HG03460 (cell line): ENCODE results near the gene PDIA5.
"Not testable (repeated sequence)": the region's sequence is repeated elsewhere in the genome, so short reads cannot be mapped to it uniquely, and the experiment has no call there.

Source experiments
- ATAC-seq: cut with Tn5 transposase; IDR thresholded peaks from one replicate; pipeline ENCODE4 v1.9.1; 2021; ENCODE audit not compliant: unreplicated experiment

PDIA5 gene

GRCh38 chr3:123112232-123112631 is 45.4 kb downstream of the PDIA5 start:
- no peak for ATAC-seq

DNA sequence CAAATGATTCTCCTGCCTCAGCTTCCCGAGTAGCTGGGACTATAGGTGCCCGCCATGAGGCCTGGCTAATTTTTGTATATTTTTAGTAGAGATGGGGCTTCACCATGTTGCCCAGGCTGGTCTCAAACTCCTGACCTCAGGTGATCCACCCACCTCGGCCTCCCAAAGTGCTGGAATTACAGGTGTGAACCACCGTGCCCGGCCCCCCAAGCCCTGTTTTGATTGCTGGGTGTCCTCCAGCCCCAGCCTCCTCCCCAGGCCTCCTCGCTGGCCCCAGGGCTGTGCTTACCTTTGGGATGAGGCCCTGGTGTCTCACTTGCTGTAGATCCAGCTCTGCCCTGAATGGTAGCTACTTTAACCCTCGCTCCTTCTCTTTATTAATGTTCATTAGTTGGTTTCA is 45.8 kb downstream of the PDIA5 start:
- ATAC-seq: not testable (repeated sequence)

GRCh38 chr3:123113889-123114450 is 47.1 kb downstream of the PDIA5 start:
- ATAC-seq: no peak

GRCh38 chr3:123116116-123116515 is 49.3 kb downstream of the PDIA5 start:
- ATAC-seq: no peak

DNA sequence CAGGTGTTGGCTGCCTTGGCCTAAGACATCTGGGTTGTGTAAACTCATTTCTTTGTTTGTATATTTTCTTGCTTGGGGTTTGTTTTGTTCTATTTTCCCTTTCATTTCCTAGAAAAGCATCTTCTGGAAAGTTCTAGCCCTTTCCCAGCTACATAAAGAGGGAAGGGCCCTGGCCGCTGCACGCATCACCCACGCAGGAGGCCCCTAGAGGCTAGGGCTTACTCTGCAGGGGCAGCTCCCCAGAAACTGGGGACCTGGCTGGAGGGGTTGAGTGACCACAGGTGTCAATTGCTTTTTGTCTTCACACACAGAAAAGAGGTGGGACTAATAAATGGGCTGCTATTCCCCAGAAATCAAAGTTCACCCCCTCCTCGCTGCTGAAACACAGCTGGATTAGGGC is 52.6 kb downstream of the PDIA5 start:
- ATAC-seq: no peak

- no peak for ATAC-seq
Measured at GRCh38 chr3:123119802-123120201, 53.0 kb downstream of the PDIA5 start.

DNA sequence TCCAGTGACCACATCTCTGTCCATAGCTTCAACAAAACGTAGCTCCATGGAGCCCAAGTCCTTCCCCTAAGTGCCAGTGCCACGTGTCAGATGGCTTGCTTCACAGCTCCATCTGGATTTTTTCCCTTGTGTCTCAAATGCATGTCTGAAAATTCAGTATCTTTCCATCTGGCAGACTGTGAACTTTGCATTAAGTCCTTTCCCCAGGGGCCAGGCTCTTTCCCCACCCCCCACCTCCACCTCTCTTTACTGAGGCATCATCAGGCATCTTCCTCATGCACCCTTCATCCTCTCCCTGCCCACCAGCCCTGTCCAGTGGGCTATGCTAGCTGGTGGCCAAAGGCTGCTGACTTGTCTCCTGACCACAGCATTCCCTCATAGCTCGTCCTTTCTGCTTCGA is 53.7 kb downstream of the PDIA5 start:
- no peak for ATAC-seq

- no peak for ATAC-seq
Measured at GRCh38 chr3:123122057-123122456, 55.2 kb downstream of the PDIA5 start.

- no peak for ATAC-seq
Measured at GRCh38 chr3:123122525-123123315, 55.9 kb downstream of the PDIA5 start.

DNA sequence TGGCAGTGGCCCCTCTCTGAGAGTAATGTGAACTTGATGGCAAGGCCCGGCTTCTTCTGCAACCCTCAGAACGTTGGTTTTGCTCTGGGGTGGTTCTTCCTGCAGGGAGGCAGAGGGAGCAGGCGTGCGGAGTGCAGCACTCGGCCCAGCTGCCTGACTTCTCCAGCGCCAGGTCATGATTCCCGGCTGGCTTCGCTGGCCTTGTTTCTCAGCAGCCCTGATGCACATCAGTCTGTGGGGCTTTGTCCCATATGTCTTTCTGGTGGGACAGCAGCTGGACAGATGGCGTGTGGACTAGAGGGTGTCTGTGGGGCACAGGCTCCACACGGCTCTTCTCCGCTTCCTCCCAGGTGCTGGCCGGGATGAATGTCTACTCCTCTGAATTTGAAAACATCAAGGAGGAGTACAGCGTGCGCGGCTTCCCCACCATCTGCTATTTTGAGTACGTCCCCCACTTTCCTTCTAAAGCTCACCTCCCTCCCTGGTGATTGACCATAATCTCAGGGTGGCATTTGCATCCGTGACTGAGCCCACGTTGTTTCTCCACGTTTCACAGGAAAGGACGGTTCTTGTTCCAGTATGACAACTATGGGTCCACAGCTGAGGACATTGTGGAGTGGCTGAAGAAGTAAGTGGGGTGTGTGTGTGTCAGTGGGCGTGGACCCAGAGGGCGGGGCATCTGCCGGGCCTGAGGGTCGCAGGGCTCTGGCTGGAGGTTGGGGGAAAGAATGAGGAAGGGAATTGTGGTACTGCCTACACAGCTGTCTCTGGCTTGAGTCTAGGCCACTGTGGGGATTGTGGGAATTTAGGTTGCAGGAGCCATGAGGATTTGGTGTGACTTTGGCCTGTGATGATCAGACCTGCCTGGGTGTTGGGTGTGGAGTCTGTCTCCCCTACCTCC is 57.1 kb downstream of the PDIA5 start:
- ATAC-seq: no peak

- no peak for ATAC-seq
Measured at GRCh38 chr3:123124971-123125370, 58.1 kb downstream of the PDIA5 start.

- ATAC-seq: no peak
Measured at GRCh38 chr3:123126031-123126430, 59.2 kb downstream of the PDIA5 start.

DNA sequence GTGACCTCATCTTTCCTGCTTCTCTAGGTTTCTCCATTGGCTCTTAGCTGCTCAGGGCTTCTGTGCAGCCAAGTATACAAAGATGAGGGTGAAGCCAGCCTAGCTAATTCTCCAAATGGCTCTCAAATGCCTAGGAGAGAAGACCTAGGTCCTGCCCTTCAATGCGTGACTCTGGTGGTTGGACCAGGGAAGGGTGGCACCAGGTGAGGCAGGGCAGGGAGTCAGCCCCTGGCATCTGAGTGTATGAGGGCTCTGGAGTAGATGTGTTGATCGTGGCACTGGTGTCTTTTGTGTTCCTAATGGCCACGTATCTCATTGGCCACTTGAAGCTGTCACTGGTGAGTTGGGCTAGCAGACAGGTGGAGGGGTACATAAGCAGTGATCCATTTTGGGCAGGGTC is 59.8 kb downstream of the PDIA5 start:
- ATAC-seq: no peak

DNA sequence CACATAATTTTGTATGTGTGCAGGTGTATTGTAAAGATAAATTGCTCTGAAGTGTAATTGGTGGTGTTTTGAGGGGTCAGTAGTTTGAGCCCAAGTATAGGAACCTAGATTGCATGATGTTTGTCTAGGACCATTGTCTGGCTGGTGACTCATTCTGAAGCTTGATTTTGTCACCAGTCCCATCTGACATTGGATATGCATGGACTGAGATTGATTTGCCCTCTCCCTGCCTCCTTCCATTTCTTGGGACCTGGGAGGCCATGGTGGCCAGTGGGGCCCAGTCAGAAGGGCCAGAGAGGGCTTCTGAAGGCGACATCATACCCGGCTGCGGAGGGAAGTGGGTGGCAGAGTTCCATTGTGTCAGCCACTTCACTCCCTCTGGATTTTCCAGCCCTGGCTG is 62.3 kb downstream of the PDIA5 start:
- no peak for ATAC-seq

GRCh38 chr3:123129532-123129931 is 62.7 kb downstream of the PDIA5 start:
- ATAC-seq: no peak

DNA sequence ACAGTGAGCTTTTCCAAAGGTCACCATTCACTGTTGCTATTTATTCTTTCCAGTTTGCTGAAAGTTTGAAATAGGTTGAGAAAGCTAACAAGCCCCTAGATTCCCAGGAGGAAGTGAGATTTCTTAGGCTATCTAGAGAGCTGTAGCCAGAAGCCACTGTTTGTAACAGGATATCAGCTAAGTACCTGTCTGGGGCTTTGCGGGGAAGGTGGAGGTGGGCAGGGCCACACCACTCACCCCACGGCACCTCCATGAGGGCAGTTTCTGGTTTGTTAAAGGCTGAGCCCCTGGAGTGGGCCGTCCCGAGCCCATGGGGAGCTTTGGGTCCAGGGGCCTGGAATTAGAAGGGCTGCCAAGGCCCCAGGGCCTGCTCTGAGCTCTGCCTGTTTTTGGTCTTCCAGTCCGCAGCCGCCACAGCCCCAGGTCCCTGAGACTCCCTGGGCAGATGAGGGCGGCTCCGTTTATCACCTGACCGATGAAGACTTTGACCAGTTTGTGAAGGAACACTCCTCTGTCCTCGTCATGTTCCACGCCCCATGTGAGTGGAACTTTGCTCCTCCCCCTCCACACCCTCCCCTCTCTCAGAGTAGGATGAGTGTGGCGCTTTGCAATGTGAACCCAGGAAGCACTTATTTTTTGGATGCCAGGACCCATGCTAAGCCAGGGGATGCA is 63.4 kb downstream of the PDIA5 start:
- ATAC-seq: no peak

DNA sequence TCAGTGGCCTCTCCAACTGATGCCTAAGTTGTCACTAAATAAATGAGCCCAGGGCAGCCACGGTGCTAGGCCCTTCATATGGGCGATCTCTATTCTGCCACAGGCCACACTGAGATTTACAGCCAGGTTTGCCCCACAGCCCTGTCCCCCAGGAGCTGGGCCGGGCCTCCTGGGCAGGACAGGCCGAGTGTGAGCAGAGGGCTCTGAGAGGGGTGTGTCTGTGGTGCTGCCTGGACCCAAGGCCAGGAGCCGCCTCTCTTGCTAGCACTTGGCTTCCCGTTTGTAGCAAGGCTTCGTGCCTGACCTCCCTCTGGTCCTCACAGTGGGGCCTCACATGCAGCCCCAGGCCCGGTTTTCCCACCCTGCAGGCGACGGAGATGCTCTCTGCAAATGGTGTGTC is 67.8 kb downstream of the PDIA5 start:
- ATAC-seq: no peak

GRCh38 chr3:123137001-123137400 is 70.2 kb downstream of the PDIA5 start:
- no peak for ATAC-seq

DNA sequence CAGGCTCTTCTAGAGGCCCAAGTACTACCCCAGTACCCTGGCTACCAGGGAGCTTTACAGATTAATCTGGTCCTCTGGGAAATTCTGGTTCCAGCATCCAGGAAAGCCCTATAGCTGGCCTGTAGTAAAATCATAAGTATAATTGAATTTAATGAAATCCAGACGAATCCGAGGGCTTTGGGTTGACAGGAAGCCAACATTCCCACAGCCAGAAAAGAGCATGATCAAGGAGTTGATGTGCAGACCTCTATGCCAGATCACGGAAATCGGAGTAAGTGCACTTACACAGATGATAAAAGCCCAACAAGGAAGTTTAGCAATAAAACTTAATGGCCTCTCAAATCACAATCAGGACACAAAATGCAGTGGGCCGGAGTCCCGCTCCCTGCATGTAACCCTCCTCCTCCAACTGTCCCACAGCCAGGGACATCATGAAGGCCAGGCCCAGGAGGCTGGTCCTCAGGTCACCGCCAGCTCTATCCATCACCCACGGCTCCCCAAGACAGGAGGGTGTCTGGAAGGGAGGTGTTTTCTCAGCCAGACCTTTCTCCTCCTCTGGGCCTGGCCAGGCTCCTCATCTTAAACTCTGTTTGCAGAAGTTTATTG is 72.1 kb downstream of the PDIA5 start:
- ATAC-seq: no peak

DNA sequence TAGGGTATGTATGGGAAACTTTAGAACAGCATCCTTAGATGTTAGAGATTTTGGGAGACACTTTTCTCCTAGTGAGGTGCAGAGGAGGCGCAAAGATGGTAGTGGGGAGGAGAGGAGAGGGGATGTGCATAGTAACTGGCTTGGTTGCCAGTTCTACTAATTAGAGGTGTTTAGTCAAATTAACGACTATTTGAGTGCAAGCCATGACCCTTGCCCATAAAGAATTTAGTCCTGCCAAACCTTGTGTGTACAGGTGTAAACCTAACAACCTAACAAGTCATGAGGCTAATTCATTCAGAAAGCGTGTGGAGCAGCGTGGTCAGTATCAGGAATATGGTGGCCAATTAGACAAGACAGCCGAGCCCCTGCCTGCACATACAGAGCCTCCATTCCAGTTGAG is 72.7 kb downstream of the PDIA5 start:
- ATAC-seq: no peak

DNA sequence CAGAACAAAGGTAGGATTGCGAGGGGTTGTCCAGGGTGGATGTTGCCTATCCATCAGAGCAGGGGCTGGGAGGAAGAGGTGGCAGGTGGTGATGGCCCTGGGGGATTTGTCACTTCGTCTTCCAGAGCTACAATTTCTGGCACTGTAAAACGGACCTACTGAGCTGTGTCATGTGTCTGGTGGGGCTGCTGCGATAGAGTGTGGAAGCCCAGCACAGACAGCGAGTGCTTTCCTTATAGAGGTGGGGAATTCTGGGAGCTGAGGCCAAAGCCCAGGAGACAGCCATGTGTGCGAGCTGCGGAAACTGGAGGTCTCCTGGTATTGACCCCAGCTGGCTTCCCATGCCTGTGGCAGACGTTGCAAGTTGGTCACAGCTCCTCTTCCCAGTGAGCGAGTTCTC is 73.7 kb downstream of the PDIA5 start:
- ATAC-seq: no peak
